HL-60/S4 treated with retinoic acid at 250 ng/mL for 4 days and 3 days (cell line): ENCODE measurements around the gene DAPK1.
"Not testable (repeated sequence)": the region's sequence is repeated elsewhere in the genome, so short reads cannot be mapped to it uniquely, and the experiment has no call there.

ENCODE experiments used
- in situ Hi-C: fragments of 300-500 bp; cut with MboI; formaldehyde crosslinking; loops from 2 replicates; pipeline ENCODE4 v1.7.0; 2022; ENCODE audit warnings: low sequenced_read_pairs

Gene DAPK1

DNA sequence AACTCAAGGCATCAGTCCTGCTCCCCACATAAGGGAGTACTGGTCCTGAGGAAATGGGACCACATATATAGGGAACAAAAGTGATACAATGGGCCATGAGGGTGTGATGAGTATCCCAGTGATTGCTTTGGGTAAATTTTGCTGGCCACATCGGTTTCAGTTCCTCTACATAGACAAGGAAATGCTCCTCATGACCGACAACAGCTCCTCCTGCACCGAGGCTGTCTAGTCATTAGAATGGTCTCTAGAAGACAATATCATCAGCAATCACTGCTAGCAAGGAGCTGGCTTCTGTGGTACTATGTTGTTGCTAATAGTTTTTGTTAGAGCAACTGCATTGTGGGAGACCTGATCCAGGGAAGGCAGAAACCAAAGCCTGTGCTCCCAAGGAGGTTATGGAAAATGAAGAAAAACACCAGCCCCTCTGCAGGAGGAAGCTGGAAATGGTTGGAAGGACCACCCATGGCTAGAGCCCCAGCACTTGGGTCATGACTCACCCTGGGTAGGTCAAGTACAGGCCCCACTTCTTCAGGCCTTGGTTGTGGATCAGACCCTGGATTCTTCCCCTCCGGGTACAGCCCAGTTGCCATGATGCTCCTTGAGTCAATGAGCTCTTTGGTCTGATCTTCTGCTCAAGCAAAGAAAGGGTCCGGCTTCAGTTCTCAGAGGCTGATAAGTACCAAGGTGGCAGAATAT is 224.9 kb downstream of the DAPK1 start:
- in situ Hi-C loops = no loop called here

- in situ Hi-C loops = no loop called here
Measured at GRCh38 chr9:87725356-87725899, 227.8 kb downstream of the DAPK1 start.

DNA sequence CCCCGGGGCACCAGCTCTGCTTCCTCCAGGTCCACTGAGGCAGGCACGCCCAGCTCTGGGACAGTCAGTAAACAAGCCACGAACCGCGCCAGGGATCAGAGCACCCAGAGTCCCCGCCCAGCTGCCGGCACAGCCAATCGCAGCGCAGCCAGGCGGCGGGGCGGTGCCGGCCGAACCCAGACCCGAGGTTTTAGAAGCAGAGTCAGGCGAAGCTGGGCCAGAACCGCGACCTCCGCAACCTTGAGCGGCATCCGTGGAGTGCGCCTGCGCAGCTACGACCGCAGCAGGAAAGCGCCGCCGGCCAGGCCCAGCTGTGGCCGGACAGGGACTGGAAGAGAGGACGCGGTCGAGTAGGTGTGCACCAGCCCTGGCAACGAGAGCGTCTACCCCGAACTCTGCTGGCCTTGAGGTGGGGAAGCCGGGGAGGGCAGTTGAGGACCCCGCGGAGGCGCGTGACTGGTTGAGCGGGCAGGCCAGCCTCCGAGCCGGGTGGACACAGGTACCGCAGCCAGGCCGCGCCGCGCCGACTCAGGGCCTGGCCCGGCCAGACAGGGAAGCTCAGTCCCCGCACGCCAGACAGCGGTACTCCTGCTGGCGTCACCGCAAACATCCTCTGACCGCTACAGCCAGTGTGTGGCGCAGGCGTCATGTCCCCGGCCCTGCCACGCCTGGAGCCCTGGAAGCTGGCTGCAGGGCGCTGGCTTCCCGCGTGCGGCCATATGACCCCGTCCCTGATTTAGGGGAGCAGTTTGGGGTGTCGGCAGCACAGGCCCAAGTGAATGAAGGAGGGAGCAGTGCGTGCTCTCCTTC is 228.4 kb downstream of the DAPK1 start, which contains the start of gene CTSL:
CTSL (plus strand) TSS at position 220 of the 810 bp plus-strand sequence. CDS start 1,485 bp downstream, outside the sequence.
- in situ Hi-C loops = no loop called here

GRCh38 chr9:87729246-87729645 is 231.6 kb downstream of the DAPK1 start:
- in situ Hi-C loops = no loop called here

GRCh38 chr9:87731321-87731720 is 233.7 kb downstream of the DAPK1 start:
- in situ Hi-C loops = no loop called here

GRCh38 chr9:87732344-87732743 is 234.7 kb downstream of the DAPK1 start:
- in situ Hi-C loops = no loop called here

DNA sequence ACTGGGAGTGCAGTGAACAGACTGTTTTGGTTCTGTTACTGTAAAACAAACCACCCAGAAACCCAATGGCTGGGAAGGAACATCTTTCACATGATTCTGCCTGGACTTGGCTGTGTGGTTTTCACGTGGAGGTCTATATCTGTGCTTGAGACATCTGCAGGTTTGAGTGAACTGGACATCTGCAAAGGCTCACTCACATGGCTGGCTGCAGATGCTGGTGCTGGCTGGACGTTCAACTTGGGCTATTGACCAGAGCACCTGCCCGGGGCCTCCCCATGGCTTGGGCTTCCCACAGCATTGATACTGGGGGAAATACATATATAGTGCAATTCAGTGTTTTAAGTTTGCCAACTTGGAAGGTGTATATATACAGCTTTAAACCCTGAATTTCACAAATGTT is 235.1 kb downstream of the DAPK1 start:
- in situ Hi-C loops = no loop called here

- in situ Hi-C loops = no loop called here
Measured at GRCh38 chr9:87733273-87734052, 235.8 kb downstream of the DAPK1 start.

GRCh38 chr9:87734106-87734505 is 236.4 kb downstream of the DAPK1 start:
- in situ Hi-C loops = no loop called here

GRCh38 chr9:87739546-87739945 is 241.9 kb downstream of the DAPK1 start:
- in situ Hi-C loops = no loop called here

- in situ Hi-C loops = no loop called here
Measured at GRCh38 chr9:87740209-87740608, 242.5 kb downstream of the DAPK1 start.

DNA sequence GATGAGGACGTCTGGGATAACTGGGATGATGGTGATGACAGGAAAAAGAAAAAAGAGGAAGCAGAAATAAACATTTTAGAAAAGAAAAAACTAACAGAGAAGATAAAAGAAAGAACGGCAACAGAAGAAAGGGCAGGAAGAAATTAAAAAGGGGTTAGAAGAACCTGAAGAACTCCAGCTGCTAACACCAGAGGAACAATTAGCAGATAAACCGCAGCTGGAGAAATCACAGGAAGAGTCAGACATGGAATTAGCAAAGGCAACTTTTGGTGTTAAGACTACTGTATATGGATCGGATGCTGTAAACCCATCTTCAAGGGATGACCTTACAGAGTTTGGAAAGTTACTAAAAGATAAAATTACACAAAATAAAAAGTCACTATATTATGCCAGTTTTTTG is 243.7 kb downstream of the DAPK1 start:
- in situ Hi-C loops = no loop called here

DNA sequence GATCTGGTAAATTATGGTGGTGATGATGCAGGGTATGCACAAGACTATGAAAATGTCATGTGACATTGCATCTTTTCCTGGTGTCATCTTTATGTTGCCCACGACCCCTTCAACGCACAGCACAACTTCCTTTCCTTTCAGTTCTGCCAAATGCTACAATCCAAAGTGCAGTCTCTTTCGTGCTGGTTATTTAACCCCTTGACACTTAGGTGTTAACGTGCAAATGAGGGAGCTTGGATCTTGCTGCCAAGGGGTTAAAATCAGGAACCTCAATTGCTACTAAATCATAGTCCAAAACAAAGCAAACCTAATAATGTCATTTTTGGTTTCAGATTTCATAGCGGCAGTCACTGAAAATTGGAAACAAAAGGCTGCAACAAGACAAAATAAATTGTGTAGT is 244.2 kb downstream of the DAPK1 start:
- in situ Hi-C loops = no loop called here

DNA sequence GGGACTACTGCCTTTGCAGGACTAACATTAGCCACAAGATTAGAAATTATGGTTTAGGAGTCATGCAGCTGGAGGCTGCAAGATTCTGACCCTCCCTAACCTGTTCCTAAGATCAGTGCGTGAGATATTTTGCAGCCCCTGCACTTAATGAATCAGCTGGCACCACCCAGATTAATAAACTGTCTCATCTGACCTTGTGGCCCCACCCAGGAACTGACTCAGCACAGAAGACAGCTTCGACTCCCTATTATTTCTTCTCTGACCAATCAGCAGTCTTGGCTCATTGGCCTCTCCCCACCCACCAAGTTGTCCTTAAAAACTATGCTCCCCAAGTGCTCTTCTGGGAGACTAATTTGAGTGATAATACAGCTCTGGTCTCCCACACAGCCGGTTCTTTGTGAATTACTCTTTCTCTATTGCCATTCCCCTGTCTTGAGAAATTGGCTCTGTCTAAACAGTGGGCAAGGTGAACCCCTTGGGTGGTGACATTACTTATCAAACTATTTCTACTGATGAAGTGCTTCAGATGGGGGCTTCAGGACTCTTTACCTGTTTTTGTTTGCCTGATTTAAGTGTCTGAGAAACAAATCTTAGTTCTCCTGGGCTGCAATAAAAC is 245.3 kb downstream of the DAPK1 start:
- in situ Hi-C loops = no loop called here

DNA sequence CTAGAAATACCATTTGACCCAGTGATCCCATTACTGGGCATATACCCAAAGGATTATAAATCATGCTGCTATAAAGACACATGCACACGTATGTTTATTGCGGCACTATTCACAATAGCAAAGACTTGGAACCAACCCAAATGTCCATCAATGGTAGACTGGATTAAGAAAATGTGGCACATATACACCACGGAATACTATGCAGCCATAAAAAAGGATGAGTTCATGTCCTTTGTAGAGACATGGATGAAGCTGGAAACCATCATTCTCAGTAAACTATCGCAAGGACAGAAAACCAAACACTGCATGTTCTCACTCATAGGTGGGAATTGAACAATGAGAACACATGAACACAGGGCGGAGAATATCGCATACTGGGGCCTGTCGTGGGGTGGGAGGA is 246.6 kb downstream of the DAPK1 start:
- in situ Hi-C loops = not testable (repeated sequence)

DNA sequence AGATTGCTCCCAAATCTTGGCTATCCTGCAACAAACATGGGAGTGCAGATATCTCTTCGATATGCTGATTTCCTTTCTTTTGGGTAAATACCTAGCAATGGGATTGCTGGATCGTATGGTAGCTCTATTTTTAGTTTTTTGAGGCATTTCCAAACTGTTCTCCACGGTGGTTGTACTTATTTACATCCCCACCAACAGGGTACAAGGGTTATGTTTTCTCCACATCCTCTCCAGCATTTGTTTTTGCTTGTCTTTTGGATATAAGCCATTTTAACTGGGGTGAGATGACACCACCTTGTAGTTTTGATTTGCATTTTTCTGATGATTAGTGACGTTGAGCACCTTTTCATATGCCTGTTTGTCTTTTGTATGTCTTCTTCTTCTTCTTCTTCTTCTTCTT is 248.5 kb downstream of the DAPK1 start:
- in situ Hi-C loops = no loop called here

- in situ Hi-C loops = no loop called here
Measured at GRCh38 chr9:87748881-87749280, 251.2 kb downstream of the DAPK1 start.

DNA sequence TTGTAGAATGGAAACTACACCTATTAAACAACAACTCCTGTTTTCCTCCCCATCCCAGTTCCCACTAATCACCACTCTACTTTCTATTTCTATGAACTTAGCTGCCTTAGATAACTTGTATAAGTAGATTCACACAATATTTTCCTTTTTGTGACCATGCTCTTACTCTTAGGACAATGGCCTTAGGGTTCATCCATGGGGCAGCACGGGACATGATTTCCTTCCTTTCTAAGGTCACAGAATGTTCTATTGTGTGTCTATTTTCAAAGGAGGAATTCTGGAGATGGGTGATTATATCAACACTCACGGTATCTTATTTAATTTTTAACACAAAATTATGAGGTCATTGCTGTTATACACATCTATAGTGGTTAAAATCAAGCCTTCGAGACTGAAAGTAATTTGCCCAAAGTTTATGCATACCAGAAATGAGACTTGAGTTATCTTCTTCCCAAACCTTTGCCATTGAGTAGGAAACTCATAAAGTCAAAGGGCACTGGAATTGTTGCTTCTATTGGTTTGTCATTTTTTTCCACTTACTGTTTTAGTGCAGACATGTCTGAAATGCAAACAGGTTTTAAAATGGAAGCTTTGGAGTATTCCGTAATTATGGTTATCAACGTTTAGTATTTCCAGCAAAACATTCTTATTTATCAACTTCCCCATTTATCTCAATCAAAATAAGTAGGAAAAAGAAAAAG is 251.8 kb downstream of the DAPK1 start:
- in situ Hi-C loops = no loop called here

- in situ Hi-C loops = no loop called here
Measured at GRCh38 chr9:87750726-87751125, 253.1 kb downstream of the DAPK1 start.

DNA sequence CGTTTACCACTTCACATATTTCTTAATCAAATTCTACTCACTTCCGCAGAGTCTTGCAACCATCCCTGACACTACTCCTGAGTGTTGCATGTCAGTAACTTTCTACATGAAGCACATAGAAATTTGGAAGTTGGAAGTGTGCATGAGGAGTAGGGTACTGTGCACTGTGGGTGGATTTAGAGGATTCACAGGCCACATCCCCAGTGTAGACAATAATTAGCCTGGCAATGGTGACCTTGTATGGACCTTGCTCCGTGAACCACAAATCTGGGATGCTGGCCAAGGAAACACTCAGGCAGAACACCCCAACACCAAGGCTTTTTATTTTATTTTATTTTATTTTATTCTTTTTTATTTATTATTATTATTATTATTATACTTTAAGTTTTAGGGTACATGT is 253.8 kb downstream of the DAPK1 start:
- in situ Hi-C loops = no loop called here
